HG03565 (cell line): Measurements from ENCODE around the gene PRKCH.

Experiments
- ATAC-seq: cut with Tn5 transposase; IDR thresholded peaks from one replicate; pipeline ENCODE4 v1.9.1; 2021; ENCODE audit warnings: mild to moderate bottlenecking, moderate library complexity; ENCODE audit not compliant: unreplicated experiment

Gene PRKCH

DNA sequence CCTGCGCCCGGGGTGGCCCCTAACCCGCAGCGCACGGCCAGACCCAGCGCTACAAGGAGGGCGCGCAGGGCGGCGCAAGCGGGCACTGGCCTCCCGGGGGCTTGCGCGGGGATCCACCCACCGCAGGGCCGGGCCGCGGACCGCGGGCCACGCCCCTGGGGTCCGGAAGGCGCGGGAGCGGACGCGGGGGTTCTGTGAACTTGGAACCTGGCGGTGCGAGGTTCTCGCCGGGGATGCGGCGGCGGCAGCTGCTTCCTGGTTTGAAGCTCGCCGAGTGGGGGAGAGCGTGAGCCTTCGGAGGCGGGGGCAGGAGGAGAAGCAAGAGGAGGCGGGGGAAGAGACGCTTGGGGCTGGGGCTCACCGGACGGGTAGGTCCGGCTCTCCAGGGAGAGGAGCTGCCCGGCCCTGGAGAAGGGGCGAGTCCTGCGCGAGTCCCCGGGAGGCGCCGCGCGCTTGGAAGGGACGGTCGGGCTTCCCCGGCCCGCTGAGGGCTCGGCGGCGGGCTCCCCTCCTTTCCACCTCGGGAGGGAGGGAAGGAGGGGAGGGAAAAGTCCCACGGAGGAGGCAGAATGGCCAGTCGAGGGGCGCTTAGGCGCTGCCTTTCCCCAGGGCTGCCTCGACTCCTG is at the start of gene PRKCH:
Gene PRKCH (plus strand): TSS at position 195 of the 626 bp plus-strand sequence. CDS start 523 bp downstream, outside the sequence.
- ATAC-seq = no peak

DNA sequence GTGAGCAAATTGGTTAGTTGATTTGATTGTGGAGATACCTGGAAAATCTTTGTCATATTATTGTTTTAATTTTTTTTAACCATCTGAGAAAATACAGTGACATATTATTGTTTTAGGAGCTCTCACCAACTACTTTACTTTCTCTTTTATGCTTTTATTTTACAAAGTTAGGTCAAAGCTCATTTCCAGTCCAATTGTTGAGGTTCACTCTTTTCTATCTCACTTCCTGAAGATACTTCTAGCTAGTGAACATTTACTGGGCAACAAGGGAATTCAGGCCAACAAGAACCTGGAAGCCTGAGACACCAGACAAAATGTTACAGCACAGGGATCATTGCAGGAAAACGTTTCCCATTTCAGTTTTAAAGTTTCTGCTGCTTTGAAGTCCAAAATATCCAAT is 44.1 kb upstream of the PRKCH start:
- ATAC-seq = no peak

DNA sequence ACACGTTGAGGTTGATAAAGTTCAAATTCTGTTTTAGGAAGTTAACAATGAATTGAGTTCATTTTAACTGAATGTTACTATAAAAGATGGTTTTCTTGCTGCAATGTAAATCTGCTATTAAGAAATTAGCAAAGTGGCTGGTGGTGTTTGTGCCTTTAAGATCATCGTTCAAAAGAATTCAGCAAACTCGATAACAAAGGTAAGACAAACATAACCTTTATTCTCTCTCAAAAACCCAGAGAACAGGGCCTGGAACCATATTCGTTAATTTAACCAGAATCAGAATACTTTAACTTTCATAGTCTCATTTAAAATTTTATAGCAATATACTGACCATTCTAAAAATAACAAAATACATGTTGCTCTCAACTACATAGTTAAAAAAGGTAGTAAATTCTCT is 43.6 kb upstream of the PRKCH start:
- no peak for ATAC-seq

DNA sequence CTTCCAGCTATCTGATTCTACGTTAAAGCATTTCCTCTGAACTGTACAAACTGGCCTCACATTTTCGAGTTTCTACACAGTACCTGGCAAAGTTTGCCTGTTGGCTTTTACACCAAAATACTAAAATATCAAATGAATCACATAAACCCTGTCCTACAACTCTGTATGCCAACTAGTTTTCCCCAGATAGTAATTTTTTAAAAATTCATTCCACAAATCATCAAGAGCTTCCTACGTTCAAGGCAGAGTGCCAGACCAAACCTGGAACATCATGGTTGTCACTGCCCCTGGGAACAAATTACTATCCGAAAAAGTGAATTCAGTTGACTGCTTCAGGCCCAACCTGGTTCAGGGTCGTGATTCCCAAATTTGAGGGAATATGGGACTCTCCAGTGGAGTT is 42.3 kb upstream of the PRKCH start:
- ATAC-seq = no peak

DNA sequence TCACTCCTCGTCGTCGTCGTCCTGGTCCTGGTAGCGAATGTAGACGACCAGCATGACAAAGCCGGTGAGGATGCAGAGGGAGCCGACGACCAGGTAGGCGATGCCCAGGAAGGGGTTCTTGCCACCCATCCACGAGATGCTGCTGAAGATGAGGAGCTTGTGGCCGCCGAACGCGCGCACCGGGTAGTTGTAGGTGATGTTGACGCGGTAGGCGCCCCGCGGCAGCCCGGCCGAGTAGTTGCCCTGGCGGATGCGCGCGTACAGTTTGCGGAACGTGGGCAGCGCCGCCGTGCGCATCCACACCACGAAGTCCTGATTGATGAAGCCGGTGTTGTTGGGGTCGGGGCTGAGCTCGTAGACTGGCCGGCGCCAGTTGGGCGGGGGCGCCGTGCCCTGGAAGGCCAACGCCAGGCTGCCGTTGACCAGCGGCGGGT is 41.3 kb upstream of the PRKCH start:
- no peak for ATAC-seq

DNA sequence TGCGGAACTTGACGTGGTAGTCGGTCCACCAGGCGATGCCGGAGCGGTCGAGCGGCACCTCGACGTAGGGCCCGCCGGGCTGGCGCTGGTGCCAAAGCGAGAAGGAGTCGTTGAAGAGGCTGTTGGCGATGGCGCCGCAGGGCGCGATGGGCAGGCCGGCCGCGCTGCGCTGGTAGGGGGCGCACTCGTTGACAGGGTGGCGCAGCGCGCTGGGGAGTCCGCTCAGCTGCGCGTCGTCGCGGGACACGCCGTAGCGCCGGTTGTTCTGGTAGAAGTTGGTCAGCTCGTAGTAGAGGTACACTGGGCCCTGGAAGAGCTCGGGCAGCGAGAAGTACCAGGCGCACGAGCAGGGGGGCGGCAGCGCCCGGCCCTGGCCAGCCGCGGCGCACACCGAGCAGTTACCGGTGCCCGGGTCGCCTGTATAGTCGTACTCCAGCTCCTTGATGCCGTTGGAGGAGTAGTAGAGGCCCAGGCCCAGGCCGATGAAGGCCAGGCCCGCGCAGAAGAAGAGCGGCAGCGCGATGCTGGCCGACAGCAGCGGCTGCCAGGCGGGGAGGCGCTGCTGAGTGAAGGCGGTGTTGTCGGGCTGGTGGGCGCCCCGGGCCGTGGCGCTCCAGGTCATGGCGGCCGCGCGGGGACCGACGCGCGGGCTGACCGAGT is 40.7 kb upstream of the PRKCH start:
- ATAC-seq = no peak

DNA sequence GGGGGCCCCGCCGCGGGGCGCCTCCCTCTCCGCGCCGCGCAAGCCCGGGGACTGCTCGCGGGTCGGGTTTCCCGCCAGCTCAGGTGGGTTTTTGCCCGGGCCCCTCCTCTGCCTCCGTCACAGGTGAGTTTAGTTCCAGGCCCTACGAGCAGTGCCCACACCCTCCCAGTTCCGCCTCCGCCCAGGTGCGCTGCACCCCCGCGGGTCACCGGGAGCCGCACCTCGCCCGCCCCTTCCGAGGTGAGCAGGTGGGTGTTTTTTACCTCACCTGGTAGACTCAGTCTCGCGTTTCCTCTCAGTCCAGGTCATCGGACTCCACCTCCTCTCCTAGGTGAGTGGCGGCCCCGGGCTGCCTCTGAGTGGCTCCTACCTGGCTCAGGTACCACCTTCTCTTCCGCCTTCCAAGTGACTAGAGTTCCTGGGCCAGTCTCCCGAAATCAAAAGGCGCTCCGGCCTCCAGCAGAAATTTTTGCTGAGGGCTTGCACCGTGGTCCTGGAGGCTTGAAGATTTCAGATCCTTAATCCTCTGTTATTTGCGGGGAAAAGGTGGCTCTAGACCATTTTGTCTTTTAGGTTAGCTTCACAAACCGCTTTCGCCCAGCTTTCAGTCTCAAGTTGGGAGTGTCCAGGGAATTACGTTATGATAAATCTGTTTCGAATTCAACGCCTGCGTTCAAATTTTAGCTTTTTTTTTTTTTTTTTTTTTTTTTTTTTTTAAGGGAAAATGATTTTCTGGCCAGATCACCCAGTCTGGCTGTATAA is 40.0 kb upstream of the PRKCH start, which contains the start of gene TMEM30B:
Gene TMEM30B (minus strand): TSS at position 153 of the 762 bp plus-strand sequence. CDS start 191 bp downstream, outside the sequence.
- ATAC-seq = no peak

DNA sequence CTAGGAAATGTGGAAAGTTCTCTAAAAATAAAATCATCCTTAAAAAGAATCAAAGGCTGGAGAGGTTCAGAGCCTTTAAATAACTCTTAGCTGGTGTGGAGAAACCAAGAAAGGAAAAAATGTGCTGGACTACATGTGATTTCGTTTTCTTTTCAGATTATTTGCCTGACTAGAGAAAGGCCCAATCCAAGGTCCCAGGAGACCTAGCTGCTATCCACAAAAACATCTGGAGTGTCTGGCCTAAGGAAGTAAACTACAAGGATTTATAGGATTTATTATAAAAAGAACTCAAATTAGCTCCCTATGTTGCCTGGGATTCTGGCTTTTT is 39.5 kb upstream of the PRKCH start:
- ATAC-seq = no peak

DNA sequence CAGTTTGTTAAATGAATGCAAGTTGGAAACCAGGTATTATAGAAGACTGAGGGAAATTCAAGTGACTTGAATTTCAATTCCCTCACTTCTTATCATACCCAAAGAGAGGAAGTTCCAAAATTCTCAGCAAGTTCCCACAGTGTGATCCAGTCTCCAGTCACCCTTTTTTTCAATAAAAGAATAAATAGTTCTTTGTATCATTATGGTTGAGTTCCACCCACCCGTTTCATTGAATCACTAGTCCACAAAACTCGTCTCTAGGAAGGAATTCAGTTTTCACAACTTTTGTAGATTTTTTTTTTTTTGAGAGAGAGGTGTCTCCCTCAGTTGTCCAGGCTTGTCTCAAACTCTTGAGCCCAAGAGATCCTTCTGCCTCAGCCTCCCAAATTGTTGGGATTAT is 38.6 kb upstream of the PRKCH start:
- no peak for ATAC-seq

DNA sequence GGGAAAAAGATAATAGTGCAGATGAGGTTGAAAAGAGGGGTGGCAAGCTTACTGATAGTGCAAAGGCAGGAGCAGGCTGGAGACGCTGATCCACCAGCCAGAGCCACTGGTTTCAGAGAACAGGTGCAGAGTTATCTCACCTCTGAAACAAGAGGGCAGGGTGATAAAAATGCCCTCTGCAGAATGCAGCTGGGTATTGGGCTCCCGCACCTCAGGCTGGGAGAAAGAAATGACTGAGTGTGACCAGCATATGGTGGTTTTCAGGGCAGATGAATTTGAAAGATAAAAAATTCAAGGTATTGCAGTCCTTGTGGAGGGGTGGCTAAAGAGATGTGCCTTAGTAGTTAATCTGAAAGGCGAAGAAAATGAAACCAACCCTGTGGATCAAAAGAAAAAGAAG is 37.4 kb upstream of the PRKCH start:
- ATAC-seq = no peak

DNA sequence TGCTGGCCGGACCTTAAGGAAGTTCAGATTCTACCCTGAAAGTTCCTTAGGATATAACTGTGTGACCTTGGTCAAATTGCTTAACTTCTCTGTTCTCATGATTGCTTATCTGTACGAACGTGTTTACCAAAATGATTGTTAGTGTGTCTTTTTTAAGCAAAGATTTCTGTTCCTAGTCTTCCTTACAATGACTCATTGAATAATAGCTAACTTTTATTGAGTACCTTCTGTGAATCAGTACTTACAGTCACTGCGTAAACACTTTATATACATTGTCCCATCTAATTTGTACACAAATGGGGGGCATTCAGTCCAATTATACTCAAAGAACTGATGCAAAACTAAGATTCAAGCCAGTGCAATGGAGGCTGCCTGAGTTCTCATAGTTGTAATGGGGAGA is 36.0 kb upstream of the PRKCH start:
- ATAC-seq = no peak

DNA sequence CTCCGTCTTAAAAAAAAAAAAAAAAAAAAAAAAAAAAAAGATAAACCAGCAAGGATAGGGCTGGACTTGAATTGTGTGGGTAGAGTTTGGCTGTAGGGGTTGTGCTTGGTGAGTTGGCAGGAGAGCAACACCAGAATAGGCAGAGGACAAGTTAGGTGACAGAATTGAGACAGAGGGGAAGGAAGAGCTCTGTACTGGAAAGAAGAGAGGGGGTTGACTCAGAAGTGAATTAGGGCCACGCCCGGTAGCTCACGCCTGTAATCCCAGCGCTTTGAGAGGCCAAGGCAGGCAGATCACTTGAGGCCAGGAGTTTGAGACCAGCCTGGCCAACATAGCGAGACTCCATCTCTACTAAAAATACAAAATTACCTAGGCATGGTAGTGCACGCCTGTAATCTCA is 34.2 kb upstream of the PRKCH start:
- no peak for ATAC-seq

DNA sequence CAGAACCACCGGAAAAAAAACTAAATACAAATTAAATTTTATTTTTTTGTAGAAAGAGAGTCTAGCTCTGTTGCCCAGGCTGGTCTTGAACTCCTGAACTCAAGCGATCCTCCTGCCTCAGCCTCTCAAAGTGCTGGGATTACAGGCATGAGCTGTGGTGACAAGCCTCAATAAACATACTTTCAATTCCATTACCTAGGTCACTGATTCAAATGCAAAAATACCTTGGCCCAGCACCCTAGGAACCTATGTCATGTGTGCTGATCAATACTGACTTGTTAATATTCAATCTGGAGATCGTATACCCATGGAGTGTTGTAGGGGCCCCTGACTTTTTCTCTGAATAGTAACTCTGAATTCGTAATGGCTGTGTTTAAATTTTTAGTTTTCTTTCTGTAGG is 33.2 kb upstream of the PRKCH start:
- no peak for ATAC-seq

DNA sequence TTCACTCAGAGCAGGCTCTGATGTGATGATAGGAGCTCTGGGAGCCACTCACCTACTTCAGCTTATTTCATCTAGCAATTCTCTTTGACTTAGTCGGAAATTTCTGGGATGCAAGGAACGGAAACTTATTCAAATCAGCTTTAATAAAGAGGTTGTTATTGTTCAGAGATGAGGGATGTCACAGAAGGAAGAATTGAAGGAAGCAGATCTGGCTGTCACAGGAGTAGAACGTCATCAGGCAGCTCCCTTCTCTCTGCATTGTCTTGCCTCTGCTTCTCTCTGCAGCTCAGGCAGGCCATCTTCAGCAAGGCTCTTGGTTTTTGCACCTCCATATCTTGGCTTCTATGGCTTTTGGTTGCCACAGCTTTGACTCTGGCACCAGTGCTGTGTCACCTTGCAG is 32.7 kb upstream of the PRKCH start:
- no peak for ATAC-seq

DNA sequence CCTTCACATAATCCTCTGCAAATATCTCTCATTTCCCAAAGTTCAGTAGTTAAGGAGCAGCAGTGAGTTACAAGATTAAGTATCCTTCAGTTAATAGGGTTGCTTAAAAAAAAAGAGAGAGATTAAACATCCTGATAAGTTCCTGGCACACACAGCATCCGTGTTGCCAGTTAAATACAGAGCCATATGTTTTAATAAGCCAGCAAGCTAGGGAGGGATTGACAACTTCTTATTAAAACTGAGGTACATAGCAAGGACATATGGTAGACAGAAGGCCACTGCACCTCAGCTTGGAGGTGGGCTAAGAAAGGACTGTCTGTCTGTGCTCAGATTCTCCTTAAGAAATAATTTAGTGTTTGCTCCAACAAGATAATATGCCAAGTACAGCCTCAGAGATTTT is 30.7 kb upstream of the PRKCH start:
- ATAC-seq = no peak

DNA sequence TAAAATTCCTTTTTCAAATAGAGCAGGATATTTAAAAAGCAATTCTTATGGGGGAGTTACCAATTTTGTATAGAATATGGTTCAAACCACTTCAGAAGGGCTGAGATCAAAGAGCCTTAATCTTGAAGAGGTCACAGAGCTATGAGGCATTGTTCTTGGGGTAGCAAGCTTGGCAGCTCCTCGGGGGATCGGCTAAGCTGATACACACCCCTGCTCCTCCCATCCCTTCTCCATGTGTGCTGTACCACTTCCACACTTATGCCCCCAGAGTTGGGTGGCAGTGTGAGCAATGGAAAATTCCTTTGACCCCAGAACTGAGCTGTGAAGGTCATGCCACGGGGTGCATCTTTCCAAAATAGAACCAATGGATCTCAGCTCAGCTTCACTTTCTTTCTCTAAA is 25.2 kb upstream of the PRKCH start:
- no peak for ATAC-seq

DNA sequence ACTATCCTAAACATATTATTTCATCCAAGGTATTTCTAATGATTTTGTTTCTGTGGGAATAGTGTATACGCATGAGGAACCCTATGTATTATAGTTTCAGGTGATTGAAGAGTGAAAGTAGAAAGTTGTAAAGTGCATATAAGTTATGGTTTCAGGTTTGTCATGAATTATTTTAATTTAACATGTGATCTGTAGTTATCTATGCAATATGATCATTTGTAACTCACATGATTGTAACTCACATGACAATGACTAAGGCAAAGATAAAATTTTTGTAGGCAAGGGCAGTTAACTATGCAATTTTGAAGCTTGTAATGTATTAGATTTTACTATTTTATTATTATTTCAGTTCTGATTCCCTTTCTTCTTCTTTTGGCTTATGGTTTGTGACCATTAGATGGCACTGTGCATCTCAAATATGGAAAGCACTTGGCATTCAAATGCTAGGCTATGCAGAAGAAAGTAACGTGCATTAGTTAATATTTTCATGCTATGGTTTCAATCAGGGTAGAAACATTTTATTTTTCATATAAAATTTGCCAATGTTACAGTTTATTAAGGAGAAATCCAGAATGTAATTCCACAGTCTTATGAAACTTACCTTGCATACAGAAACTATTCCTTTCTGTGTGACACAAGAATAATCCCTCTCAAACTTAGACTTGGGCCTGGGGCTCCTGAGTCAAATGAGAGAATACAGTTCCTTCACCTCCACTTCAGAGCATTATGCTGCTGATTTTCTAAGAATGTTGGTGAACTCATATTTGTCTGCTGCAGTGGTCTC is 24.5 kb upstream of the PRKCH start:
- ATAC-seq = no peak

DNA sequence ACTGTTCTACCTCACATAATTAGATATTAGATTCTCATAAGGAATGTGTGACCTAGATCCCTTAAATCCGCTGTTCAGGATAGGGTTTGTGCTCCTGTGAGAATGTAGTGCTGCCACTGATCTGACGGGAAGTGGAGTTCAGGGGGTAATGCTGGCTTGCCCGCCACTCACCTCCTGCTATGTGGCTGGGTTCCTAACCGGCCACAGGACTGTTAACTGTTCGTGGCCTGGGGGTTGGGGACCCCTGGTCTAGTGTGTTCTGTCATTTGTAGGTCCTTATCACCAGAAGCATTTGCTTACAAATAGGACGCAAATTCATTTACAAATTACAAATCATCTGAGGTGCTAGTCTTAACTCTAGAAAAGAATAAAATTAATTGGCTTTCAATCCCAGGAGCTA is 23.8 kb upstream of the PRKCH start:
- no peak for ATAC-seq

DNA sequence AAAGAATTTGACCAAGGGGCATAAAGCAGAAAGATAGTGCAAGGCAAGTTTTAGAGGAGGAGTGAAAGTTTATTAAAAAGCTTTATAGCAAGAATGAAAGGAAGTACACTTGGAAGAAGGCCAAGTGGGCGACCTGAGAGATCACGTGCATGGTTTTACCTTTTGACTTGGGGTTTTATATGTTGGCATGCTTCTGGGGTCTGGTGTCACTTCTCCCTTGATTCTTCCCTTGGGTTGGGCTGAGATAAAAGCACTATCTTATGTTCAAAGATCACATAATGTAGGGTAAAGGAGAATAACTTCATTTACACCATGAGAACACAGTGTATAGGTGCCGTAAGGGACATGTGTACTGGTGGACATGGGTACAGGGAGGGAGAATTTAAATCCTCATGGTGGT is 22.6 kb upstream of the PRKCH start:
- no peak for ATAC-seq

DNA sequence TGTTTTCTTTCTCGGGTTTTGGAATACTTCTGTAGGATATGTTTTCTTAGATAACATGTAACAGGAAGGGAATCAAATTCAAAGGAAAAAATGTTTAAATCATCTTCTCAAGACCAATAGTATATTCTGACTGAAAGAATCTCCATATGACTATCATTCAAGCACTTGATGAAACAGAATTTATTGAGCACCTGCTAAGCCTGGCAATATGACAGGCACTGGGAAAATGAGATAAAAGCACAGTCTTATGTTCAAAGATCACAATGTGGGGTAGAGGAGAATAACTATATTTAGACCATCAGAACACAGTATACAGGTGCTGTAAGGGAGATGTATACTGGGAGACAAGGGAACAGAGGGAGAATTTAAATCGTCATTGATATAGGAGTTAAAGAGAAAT is 21.2 kb upstream of the PRKCH start:
- ATAC-seq = no peak

DNA sequence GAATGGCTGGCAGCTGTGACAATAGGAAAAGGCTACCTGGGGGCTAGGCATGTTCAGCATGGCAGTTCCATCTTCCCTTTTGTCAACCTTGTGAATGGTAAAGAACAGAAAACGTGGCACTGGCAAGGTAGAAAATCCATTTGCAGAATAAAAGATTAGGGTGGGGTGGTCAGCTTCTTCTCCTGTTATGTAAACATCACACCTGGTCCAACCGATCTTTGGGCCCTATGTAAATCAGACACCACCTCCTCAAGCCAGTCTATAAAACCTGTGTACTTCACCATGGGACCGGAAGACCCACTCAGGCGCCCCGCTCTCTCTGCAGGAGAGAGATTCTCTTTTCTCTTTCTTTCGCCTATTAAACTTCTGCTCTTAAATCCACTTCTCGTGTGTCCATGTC is 20.6 kb upstream of the PRKCH start:
- no peak for ATAC-seq
